Effector memory CD4-positive, alpha-beta T cell (primary cell): ENCODE results near the gene MST1.
"Not testable (repeated sequence)": the region's sequence is repeated elsewhere in the genome, so short reads cannot be mapped to it uniquely, and the experiment has no call there.

Experiments used
- DNase-seq, 3 donors: peaks; one replicate each; pipeline ENCODE4 v3.0.0-alpha.2; 2020
- H3K27ac ChIP-seq: 2 replicates; pipeline ENCODE4 v1.7.0; 2013; ENCODE audit warnings: mild to moderate bottlenecking, low read length, moderate library complexity; ENCODE audit not compliant: insufficient read depth, poor library complexity, severe bottlenecking
- H3K27me3 ChIP-seq: replicated peaks from 2 replicates; pipeline ENCODE4 v1.7.0; 2013; ENCODE audit warnings: mild to moderate bottlenecking, low read length; ENCODE audit not compliant: insufficient read depth, control insufficient read depth, poor library complexity, severe bottlenecking
- H3K36me3 ChIP-seq: 2 replicates; pipeline ENCODE4 v1.7.0; 2013; ENCODE audit warnings: mild to moderate bottlenecking, low read length, moderate library complexity; ENCODE audit not compliant: control insufficient read depth, insufficient read depth
- H3K4me1 ChIP-seq: 2 replicates; pipeline ENCODE4 v1.7.0; 2013; ENCODE audit warnings: low read length, mild to moderate bottlenecking; ENCODE audit not compliant: control insufficient read depth, insufficient read depth, poor library complexity, severe bottlenecking
- H3K4me3 ChIP-seq: 2 replicates; pipeline ENCODE4 v1.7.0; 2013; ENCODE audit warnings: low read length, low read depth, mild to moderate bottlenecking; ENCODE audit not compliant: insufficient read depth, poor library complexity, severe bottlenecking
- H3K9me3 ChIP-seq: 2 replicates; pipeline ENCODE4 v1.7.0; 2013; ENCODE audit warnings: mild to moderate bottlenecking, low read length, moderate library complexity; ENCODE audit not compliant: control insufficient read depth

MST1 gene

GRCh38 chr3:49701388-49702077 is 12.3 kb upstream of the MST1 start:
- Histone ChIP-seq H3K27me3 (no peaks in the 10 kb centered on the region), H3K36me3 (peaks cover 52% of the 10 kb centered on the region), H3K4me3 (no peak overlapping the region), H3K27ac (no peak overlapping the region), H3K4me1 (no peaks in the 10 kb centered on the region), H3K9me3 (no peaks in the 10 kb centered on the region)
- no peak for DNase-seq

GRCh38 chr3:49700453-49701128 is 11.3 kb upstream of the MST1 start:
- H3K4me1 ChIP-seq: no peaks in the 10 kb centered on the region

GRCh38 chr3:49700014-49700413 is 10.7 kb upstream of the MST1 start:
- Histone ChIP-seq H3K4me1 (no peaks in the 10 kb centered on the region), H3K27ac (no peak overlapping the region), H3K9me3 (no peaks in the 10 kb centered on the region), H3K4me3 (no peak overlapping the region), H3K36me3 (peaks cover 40% of the 10 kb centered on the region), H3K27me3 (no peaks in the 10 kb centered on the region)
- no peak for DNase-seq

More at GRCh38 chr3:49700453-49701128, 11.3 kb upstream of the MST1 start:
- no peak for DNase-seq
- Histone ChIP-seq H3K27me3 (no peaks in the 10 kb centered on the region), H3K9me3 (no peaks in the 10 kb centered on the region), H3K4me3 (no peak overlapping the region), H3K36me3 (peaks cover 45% of the 10 kb centered on the region), H3K27ac (no peak overlapping the region)

GRCh38 chr3:49699281-49699979 is 10.2 kb upstream of the MST1 start:
- no peak overlapping the region for H3K4me3 ChIP-seq
- H3K36me3 ChIP-seq: peaks cover 34% of the 10 kb centered on the region
- H3K4me1 ChIP-seq: no peaks in the 10 kb centered on the region
- no peak overlapping the region for H3K27ac ChIP-seq
- DNase-seq: no peak
- H3K27me3 ChIP-seq: no peaks in the 10 kb centered on the region
- no peaks in the 10 kb centered on the region for H3K9me3 ChIP-seq

- not testable (repeated sequence) for H3K27me3 ChIP-seq, DNase-seq, H3K9me3 ChIP-seq, H3K4me3 ChIP-seq, H3K4me1 ChIP-seq, H3K27ac ChIP-seq
- peaks cover 24% of the 10 kb centered on the region for H3K36me3 ChIP-seq
Measured at GRCh38 chr3:49695350-49696015, 6.2 kb upstream of the MST1 start.

- H3K36me3 ChIP-seq: peaks cover 20% of the 10 kb centered on the region
- not testable (repeated sequence) for H3K4me3 ChIP-seq, H3K9me3 ChIP-seq, H3K4me1 ChIP-seq, H3K27me3 ChIP-seq, H3K27ac ChIP-seq, DNase-seq
Measured at GRCh38 chr3:49694409-49695070, 5.3 kb upstream of the MST1 start.

GRCh38 chr3:49691481-49691880 is 2.2 kb upstream of the MST1 start:
- DNase-seq, H3K27ac ChIP-seq, H3K4me3 ChIP-seq, H3K27me3 ChIP-seq, H3K36me3 ChIP-seq, H3K9me3 ChIP-seq: not testable (repeated sequence)
- peaks cover 13% of the 10 kb centered on the region for H3K4me1 ChIP-seq

- H3K9me3 ChIP-seq, H3K4me3 ChIP-seq, H3K27me3 ChIP-seq, H3K36me3 ChIP-seq, H3K27ac ChIP-seq, DNase-seq: not testable (repeated sequence)
- H3K4me1 ChIP-seq: peaks cover 13% of the 10 kb centered on the region
Measured at GRCh38 chr3:49690856-49691255, 1.6 kb upstream of the MST1 start.

GRCh38 chr3:49689908-49690624 is 792 bp upstream of the MST1 start:
- Histone ChIP-seq H3K4me1 (peaks cover 13% of the 10 kb centered on the region), H3K27ac (peak overlapping the region; percentile 81), H3K4me3 (peak overlapping the region; percentile 81)
- not testable (repeated sequence) for H3K9me3 ChIP-seq, H3K36me3 ChIP-seq, H3K27me3 ChIP-seq, DNase-seq
